HG03135 (cell line): ENCODE measurements around the gene MX1.
"Not testable (repeated sequence)": the region's sequence is repeated elsewhere in the genome, so short reads cannot be mapped to it uniquely, and the experiment has no call there.

ENCODE experiments used
- ATAC-seq: cut with Tn5 transposase; IDR thresholded peaks from one replicate; pipeline ENCODE4 v1.9.1; 2021; ENCODE audit warnings: mild to moderate bottlenecking, moderate library complexity; ENCODE audit not compliant: unreplicated experiment

Gene MX1

GRCh38 chr21:41407541-41408460 lies 18.2 kb upstream of the MX1 start:
- no peak for ATAC-seq

- ATAC-seq = no peak
Observed at GRCh38 chr21:41410361-41410760, 15.7 kb upstream of the MX1 start.

DNA sequence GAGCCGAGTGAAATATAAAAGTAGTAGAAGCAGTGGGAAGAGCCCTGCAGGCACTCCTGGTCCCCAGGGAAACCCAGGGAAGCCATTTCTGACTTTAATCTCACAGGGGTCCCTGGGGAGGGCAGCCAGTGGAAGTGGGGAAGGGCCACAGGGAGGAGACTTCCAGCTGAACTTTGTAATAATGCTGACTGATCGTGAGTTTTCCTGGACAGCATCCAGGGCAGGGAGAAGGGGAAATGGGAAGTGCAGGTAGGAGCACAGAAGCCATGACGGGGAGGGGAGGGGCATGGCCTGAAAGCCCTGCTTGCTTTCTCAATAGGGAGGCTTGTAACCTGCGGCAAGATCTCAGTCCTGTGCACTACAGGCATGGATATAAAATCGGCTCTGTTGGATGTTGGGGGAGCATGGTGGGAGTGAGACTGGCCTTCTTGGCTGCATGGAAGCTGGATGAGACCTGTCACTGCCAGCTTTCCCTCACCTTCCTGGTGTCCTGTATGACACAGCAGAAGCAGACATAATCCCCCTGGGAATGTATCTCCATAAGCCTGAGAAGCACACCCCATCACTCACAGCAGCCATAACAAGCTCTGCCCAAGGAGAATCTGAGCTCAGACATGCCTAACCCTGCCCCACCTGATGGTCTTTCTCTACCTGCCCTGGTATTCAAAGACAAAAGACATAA lies 15.1 kb upstream of the MX1 start:
- no peak for ATAC-seq

- ATAC-seq = no peak
Observed at GRCh38 chr21:41411449-41412089, 14.5 kb upstream of the MX1 start.

DNA sequence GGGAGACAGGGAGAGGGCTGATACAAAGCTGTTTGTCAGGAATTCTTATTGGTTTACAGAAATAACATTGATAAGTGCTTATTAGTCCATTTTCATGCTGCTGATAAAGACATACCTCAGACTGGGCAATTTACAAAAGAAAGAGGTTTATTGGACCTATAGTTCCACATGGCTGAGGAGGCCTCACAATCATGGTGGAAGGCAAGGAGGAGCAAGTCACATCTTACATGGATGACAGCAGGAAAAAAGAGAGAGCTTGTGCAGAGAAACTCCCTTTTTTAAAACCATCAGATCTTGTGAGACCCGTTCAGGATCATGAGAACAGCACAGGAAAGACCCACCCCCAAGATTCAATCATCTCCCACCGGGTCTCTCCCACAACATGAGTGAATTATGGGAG lies 8.5 kb upstream of the MX1 start:
- not testable (repeated sequence) for ATAC-seq

DNA sequence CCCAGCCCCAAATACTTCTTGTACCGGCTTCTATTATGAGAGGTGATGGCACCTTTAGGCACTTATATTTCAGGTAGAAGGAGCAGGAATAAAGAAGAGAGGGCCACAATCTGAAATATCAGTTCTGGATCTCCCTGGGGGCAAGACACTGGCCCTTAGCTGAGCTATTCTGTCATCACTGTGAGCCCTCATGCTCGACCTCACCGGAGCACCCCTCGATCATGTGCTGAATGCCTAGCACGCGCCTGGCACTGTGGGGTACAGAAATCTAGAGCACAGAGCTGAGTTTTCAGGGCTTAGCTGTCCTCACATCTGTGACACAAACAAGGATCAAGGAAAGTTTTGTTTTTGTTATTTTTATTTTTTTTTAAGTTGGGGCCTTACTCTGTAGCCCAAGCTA lies 7.6 kb upstream of the MX1 start:
- no peak for ATAC-seq

GRCh38 chr21:41418956-41419680 lies 6.9 kb upstream of the MX1 start:
- ATAC-seq = no peak

DNA sequence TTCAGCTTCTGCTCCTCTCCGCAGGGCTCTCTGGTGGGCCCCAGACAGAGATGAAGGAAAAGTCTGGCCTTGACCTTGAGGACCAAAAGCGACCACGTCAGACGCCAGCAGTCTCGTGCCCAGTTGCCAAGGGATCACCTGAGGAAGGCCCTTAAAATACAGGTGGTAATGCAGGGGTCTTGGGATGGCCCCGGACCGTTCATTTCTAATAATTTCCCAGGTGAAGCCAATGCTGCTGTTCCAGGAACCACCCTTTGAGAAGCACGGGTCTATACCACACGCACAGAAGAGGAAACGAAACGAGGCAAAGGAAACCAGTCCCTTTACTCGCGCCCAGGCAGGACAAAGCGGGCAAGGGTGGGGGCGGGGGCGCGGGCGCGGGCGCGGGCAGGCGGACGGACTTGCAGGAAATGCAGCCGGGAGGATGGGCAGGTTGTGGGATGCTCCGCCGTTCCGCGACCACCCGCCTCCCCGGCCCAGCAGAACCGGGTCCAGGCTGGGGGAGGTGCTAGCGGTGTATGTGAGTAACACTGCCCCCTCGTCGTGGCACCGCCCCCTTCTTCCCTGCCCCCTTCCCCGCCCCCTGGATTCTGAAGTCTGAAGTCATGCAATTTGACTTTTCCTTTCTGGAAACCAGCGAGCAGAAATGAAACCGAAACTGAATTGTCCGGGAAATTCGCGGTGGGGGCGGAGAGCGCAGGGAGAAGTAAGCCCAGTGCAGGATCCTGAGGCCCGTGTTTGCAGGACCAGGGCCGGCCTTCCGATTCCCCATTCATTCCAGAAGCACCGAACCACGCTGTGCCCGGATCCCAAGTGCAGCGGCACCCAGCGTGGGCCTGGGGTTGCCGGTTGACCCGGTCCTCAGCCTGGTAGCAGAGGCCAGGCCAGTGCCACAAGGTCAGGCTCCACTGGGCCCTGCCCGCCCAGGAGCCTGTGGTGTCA lies 5.8 kb upstream of the MX1 start:
- ATAC-seq = peak; percentile 82

DNA sequence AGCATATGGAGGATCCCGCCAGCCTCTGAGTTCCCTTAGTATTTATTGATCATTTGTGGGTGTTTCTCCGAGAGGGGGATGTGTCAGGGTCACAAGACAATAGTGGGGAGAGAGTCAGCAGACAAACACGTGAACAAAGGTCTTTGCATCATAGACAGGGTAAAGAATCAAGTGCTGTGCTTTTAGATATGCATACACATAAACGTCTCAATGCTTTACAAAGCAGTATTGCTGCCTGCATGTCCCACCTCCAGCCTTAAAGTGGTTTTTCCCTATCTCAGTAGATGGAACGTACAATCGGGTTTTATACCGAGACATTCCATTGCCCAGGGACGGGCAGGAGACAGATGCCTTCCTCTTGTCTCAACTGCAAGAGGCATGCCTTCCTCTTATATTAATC lies 5.0 kb upstream of the MX1 start:
- not testable (repeated sequence) for ATAC-seq

DNA sequence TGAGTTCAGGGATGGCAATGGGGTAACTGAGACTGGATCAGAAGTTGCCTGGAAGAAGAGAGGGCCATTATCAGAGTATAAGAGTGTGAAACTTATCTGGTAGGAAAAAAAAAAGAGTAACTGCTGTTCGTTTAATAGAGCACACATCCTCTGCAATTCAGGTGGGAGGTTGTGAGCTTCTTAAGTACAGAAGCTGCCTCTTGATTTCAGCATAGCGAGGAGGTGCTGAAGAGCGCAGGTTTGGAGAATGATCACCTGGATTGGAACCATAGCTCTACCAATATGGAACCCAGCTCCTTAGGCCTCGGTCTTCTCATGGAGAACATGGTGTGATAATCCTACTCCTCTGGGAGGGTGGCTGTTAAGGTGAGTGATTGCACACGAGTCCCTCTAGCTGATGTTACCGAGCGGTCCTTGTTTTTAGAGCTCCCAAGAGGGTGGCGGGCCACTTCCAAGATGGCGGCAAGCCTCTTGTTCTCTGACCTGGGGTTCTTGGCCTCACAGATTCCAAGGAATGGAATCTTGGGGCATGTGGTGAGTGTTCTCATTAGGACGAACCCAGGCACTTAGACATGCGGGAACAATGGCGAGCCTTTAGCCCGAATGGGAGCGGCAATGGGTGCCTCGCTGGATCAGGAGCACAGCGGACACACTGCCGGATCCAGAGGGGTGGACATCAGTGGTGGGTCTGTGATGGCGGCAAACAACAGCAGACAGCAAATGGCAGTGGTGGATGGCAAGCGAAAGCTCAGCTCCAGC lies 3.3 kb upstream of the MX1 start:
- ATAC-seq = no peak

- ATAC-seq = not testable (repeated sequence)
Observed at GRCh38 chr21:41423305-41423636, 2.8 kb upstream of the MX1 start.

GRCh38 chr21:41425588-41425953 lies 468 bp upstream of the MX1 start:
- ATAC-seq = no peak

DNA sequence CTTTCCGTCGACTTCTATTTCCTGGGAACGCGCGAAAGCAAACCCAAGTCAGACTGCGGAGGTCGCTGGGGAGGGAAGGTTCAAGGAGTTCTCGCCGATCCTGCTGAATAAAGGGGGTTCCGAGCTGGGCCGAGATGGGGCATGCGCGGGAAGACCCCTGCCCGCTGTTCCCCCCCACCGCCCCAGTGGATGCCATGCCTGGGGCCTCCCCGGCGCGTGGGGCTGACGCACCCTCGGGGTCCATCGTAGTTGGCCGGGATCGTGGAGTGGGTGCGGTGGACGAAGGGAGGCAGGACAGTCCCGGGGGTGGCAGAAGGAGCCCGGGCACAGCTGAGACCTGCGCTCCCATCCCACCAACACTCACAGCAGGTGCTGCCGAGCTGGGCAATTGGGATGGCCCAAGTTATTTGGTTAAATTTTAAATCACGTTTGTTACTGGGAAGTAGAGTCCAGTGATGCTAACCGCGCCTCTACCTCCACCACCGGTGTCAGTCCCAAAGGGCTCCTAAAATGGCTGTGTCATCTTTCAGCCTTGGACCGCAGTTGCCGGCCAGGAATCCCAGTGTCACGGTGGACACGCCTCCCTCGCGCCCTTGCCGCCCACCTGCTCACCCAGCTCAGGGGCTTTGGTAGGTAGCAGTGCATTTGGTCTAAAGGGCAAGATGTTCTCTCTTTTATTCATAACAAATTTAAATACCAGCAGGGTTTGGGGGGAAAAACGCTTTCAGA lies 801 bp downstream of the MX1 start:
- no peak for ATAC-seq

DNA sequence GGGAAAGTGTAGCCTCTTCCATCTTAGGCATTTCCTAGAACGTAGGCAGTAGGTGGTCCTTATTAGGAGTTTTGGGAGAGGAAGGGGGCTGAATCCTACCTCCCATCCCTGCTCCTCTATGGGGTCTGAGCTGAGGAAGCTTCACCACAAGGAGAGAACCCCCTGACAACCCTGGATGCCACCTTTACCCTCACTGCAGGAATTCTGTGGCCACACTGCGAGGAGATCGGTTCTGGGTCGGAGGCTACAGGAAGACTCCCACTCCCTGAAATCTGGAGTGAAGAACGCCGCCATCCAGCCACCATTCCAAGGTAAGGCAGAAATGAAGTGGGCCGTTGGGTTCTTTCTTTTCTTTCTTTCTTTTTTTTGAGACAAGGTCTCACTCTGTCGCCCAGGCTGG lies 1.5 kb downstream of the MX1 start:
- no peak for ATAC-seq

- no peak for ATAC-seq
Observed at GRCh38 chr21:41428311-41428710, 2.3 kb downstream of the MX1 start.

DNA sequence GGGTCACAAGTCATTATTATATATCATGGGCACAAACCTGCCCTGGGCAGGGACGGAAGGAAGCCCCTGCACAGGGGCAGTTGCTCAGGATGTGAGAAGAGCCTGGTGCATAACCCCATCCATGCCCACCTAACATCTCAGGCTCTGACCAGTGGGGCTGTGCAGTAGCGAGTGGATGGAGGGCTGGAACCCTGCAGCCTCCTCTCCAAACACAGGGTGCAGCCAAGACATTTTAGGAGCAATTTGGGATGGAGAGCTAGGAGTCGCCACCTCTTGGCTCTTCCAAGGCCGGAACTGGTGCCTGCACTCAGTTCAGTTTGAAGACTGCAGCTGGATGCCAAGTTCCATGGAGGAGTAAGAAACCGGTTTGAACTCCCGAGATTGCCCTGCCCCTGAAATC lies 2.8 kb downstream of the MX1 start:
- no peak for ATAC-seq

DNA sequence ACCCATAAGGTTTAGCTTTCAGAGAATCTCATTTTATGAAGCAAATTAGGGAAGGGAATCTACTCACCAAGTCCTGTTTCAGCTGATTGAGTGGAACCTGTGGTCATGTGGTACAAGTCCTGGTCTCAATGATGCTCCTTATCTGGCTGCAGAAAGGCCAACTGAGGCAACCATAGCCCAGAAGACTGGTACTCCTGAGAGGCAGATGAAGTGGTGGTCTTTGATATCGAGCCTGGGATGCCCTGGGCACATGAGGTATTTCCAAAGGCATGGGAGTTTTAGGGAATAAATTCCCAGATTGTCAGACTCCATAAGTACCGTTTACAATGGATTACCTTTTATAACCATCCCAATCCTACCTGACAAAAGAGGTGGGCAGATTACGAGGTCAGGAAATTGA lies 3.3 kb downstream of the MX1 start:
- no peak for ATAC-seq

DNA sequence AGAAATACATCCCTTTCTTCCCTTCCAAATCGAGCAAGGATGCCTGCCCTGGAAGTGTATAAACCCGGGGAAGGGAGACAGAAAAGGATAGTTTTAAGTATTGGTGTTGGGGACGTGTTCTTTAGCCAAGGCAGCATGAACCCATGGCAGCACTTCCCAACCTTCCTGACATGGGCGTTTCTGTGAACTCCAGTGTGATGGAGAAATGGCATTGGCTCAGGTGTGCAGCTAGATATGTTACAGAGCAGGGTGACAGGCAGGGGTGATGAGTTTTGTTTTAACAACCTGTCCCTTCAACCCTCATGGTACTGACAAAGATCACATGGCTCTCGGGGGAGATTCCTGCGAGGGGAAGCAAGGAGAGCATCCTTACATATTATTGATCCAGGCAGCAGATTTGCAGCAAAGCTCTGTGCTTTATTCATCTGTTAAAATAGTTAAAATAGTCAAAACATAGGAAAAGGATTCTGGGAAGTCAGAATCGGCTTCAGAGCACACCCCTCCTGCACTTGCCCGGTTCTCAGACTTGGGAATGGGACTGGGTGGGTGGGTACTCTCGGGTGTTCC lies 4.0 kb downstream of the MX1 start:
- no peak for ATAC-seq
